GM13976 (cell line): Measurements from ENCODE around the gene SLC25A21.

Experiments used
- DNase-seq: peaks from one replicate; pipeline ENCODE4 v3.0.0; 2012; ENCODE audit warnings: low spot score
- in situ Hi-C: fragments of 300-500 bp; cut with MboI; formaldehyde crosslinking; loops from one replicate; pipeline ENCODE4 v1.12.0; 2022; ENCODE audit warnings: low sequenced_read_pairs, mixed read lengths, inconsistent platforms; ENCODE audit not compliant: unreplicated experiment
- TF ChIP-seq, protein P1 (sequence below): IDR thresholded peaks from 2 replicates; pipeline ENCODE4 v1.5.1; 2012; ENCODE audit warnings: borderline replicate concordance, mild to moderate bottlenecking; ENCODE audit not compliant: insufficient read depth; ENCODE audit errors: extremely low read depth, missing control alignments, control extremely low read depth

Gene SLC25A21

GRCh38 chr14:36746872-36747271, 425.5 kb downstream of the SLC25A21 start:
- in situ Hi-C loops, result no loop called here
- no peak for DNase-seq
- TF ChIP-seq, protein P1, sequence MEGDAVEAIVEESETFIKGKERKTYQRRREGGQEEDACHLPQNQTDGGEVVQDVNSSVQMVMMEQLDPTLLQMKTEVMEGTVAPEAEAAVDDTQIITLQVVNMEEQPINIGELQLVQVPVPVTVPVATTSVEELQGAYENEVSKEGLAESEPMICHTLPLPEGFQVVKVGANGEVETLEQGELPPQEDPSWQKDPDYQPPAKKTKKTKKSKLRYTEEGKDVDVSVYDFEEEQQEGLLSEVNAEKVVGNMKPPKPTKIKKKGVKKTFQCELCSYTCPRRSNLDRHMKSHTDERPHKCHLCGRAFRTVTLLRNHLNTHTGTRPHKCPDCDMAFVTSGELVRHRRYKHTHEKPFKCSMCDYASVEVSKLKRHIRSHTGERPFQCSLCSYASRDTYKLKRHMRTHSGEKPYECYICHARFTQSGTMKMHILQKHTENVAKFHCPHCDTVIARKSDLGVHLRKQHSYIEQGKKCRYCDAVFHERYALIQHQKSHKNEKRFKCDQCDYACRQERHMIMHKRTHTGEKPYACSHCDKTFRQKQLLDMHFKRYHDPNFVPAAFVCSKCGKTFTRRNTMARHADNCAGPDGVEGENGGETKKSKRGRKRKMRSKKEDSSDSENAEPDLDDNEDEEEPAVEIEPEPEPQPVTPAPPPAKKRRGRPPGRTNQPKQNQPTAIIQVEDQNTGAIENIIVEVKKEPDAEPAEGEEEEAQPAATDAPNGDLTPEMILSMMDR, result no peak

DNA sequence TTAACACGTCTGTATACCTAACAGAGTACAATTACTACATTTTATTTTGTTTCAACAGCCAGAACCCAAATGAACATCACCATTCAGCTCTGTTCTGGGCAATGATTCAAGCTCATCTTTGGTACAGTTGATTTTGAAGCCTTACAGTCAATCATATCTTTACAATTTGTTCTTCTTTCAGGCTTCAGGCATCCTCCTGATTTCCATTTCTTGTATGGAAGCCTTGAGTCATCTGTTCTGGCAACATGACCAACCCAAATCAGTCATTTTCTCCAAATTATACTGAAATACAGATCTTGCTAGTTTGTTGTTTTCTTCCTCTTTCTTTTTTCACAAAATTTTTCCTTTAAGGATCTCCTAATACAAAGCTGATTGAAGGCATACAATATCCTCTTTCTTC, 430.5 kb downstream of the SLC25A21 start:
- DNase-seq, result no peak
- in situ Hi-C loops, result no loop called here
- TF ChIP-seq, protein P1, result no peak

DNA sequence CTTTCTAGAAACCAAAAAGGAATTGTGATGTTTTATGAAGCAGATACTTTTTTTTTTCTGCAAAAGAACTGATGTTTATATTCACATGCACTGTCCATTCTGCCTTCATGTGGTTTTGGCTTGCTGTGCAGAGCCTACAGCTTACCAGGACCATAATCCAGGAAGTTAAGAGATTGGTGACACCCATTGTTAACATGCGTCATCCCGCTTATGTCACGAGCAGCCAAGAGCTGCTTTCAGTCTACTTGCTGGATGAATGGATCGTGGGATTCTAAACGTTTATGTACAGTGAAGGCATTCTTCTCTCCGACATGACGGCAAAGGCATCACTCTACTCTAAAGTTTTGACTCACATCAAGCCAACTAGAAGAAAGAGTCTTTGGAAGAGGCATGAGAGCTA, 434.1 kb downstream of the SLC25A21 start:
- in situ Hi-C loops, result no loop called here
- no peak for DNase-seq
- TF ChIP-seq, protein P1, result no peak

GRCh38 chr14:36726128-36726527, 446.3 kb downstream of the SLC25A21 start:
- TF ChIP-seq, protein P1, result no peak
- DNase-seq, result no peak
- in situ Hi-C loops, result no loop called here

GRCh38 chr14:36724162-36724561, 448.2 kb downstream of the SLC25A21 start:
- DNase-seq, result no peak
- TF ChIP-seq, protein P1, result no peak
- in situ Hi-C loops, result no loop called here

- in situ Hi-C loops, result no loop called here
These were observed 448.9 kb downstream of the SLC25A21 start for GRCh38 chr14:36723530-36723929.

More at GRCh38 chr14:36723530-36723929, 448.9 kb downstream of the SLC25A21 start:
- TF ChIP-seq, protein P1, result no peak
- no peak for DNase-seq
